ENCODE results near the gene SLU7.

SLU7 gene

DNA sequence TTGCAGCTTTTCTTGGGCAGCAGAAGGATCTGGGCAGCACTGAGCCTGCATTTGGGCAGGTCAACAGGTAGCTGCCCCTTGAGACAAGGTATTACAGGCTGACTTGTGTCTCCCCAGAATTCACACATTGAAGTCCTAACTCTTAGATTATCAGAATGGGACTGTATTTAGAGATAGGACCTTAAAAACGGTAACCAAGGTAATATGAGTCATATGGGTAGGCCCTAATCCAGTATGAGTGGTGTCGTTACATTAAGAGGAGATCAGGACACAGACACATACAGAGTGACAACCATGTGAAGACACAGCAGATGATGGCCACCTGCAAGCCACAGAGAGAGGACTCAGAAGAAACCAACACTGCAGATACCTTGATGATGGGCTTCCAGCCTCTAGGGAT lies 51.6 kb downstream of the SLU7 start:
- DNase-seq (ENCODE audit: low read depth): no peak

GRCh38 chr5:160366230-160366629 lies 52.7 kb downstream of the SLU7 start:
- DNase-seq (ENCODE audit: low read depth): no peak

GRCh38 chr5:160363660-160364395 lies 55.1 kb downstream of the SLU7 start:
- DNase-seq (ENCODE audit: low read depth): no peak

- no peak for DNase-seq (ENCODE audit: low read depth)
Observed at GRCh38 chr5:160363211-160363610, 55.7 kb downstream of the SLU7 start.

- no peak for DNase-seq (ENCODE audit: low read depth)
Observed at GRCh38 chr5:160361624-160362228, 57.2 kb downstream of the SLU7 start.

- DNase-seq (ENCODE audit: low read depth): no peak
Observed at GRCh38 chr5:160360310-160360709, 58.6 kb downstream of the SLU7 start.

- no peak for DNase-seq (ENCODE audit: low read depth)
Observed at GRCh38 chr5:160359816-160360215, 59.1 kb downstream of the SLU7 start.

DNA sequence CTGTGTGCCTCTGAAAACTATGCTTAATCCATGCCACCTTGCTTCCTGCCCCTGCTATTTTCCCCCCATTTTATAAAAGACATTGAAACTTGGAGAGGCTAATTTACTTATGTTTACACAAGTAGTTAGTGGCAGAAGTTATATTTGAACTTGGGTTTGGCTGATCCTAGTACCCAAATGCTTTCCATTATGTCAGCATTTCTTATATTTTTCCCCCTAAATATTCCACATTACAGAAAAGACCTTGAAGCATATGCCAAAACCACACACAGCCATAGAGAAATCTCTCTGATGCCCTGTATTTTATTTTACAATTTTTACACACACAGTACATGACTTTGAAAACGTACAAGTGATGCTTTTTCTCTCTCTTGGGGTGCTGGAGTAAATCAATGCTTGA lies 59.6 kb downstream of the SLU7 start:
- DNase-seq (ENCODE audit: low read depth): no peak

GRCh38 chr5:160357861-160358411 lies 60.9 kb downstream of the SLU7 start:
- no peak for DNase-seq (ENCODE audit: low read depth)

DNA sequence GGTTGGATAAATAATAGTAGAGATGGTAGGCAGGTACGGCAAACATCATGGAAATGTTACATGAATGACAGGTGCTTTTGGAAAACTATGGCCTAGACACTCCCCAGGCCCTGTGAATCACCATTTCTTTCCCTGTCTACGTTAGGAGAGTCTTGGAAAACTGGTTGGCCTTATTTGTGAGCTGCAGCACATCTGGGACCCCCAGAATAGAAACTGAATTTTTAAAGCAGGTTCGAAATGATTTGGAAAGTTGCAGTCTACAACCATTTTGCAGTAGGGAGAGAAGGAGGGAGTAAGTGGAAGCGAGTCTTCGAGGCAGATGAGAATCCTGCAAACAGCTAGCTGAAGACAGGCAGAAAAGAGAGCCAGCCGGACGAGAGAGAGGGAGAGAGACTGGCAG lies 61.5 kb downstream of the SLU7 start:
- DNase-seq (ENCODE audit: low read depth): no peak

DNA sequence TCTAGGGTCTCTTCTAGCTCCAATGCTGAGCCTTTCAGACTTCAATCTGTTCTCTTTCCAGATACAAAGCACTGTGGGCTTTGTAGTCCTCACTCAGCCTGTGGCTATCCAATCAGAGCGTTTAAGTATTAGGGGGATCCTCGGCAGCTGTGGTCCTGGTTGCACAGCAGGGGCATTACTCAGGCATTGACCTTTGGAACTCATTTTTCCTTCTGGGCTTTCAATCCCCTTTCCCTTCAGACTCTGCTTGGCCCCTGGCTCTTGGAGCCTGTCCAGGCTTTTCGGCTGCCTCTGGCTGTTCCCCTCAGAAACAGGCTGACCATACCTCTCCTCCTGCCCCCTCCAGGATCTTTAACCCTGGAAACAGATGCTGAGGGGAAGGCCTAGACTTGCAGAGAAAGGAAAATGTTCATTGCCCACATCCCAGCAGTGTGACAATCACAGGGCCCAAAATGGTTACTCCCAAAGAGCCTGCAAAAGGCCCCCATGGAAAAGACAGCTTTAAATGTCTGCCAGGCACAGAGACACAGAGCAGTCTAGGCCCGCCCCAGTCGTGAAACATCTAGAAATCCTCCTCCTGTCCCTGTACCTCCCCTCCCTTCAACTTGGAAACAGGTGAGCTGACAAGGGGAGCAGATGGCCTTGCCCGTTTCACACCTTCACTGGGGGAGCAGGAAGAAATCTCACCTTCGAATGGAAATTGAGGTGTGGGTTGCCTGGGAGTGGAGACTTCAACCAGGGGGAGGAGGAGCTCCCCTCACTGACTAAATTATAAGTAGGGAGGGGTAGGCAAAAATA lies 62.1 kb downstream of the SLU7 start:
- no peak for DNase-seq (ENCODE audit: low read depth)

- no peak for DNase-seq (ENCODE audit: low read depth)
Observed at GRCh38 chr5:160354666-160355065, 64.2 kb downstream of the SLU7 start.

GRCh38 chr5:160353379-160353778 lies 65.5 kb downstream of the SLU7 start:
- DNase-seq (ENCODE audit: low read depth): no peak

GRCh38 chr5:160352308-160352707 lies 66.6 kb downstream of the SLU7 start:
- no peak for DNase-seq (ENCODE audit: low read depth)
